GM18868 (cell line): ENCODE measurements around the gene AHDC1.
"Not testable (repeated sequence)": the region's sequence is repeated elsewhere in the genome, so short reads cannot be mapped to it uniquely, and the experiment has no call there.

Experiments
- ATAC-seq: cut with Tn5 transposase; IDR thresholded peaks from one replicate; pipeline ENCODE4 v1.9.1; 2021; ENCODE audit warnings: mild to moderate bottlenecking, moderate library complexity; ENCODE audit not compliant: unreplicated experiment

Gene AHDC1

GRCh38 chr1:27554293-27554692 is 49.7 kb downstream of the AHDC1 start:
- ATAC-seq, result no peak

- not testable (repeated sequence) for ATAC-seq
Measured at GRCh38 chr1:27553823-27554222, 50.1 kb downstream of the AHDC1 start.

- no peak for ATAC-seq
Measured at GRCh38 chr1:27552911-27553420, 51.0 kb downstream of the AHDC1 start.

- no peak for ATAC-seq
Measured at GRCh38 chr1:27551953-27552312, 52.0 kb downstream of the AHDC1 start.

- no peak for ATAC-seq
Measured at GRCh38 chr1:27551170-27551952, 52.6 kb downstream of the AHDC1 start.

GRCh38 chr1:27550510-27551169 is 53.3 kb downstream of the AHDC1 start:
- ATAC-seq, result no peak

GRCh38 chr1:27549807-27550408 is 54.0 kb downstream of the AHDC1 start:
- ATAC-seq, result no peak

GRCh38 chr1:27548858-27549719 is 54.9 kb downstream of the AHDC1 start:
- ATAC-seq, result no peak

- no peak for ATAC-seq
Measured at GRCh38 chr1:27548136-27548853, 55.6 kb downstream of the AHDC1 start.

GRCh38 chr1:27547220-27548116 is 56.5 kb downstream of the AHDC1 start:
- ATAC-seq, result no peak

- ATAC-seq, result no peak
Measured at GRCh38 chr1:27545876-27546275, 58.1 kb downstream of the AHDC1 start.

GRCh38 chr1:27545271-27545670 is 58.7 kb downstream of the AHDC1 start:
- no peak for ATAC-seq

GRCh38 chr1:27544834-27545233 is 59.1 kb downstream of the AHDC1 start:
- ATAC-seq, result no peak

- no peak for ATAC-seq
Measured at GRCh38 chr1:27543284-27543683, 60.7 kb downstream of the AHDC1 start.

GRCh38 chr1:27542463-27543273 is 61.3 kb downstream of the AHDC1 start:
- no peak for ATAC-seq

GRCh38 chr1:27539901-27540861 is 63.8 kb downstream of the AHDC1 start:
- no peak for ATAC-seq

- ATAC-seq, result no peak
Measured at GRCh38 chr1:27538793-27539192, 65.2 kb downstream of the AHDC1 start.
